ENCODE data around the gene TSPEAR. TPM values are rescaled to one million over a fixed set of nuclear protein-coding genes. Genes with fewer than 3 reads are reported as not detected.

The TSPEAR gene
- total RNA-seq, 2 experiments from 2014 or later: not detected

- no peaks in the 10 kb centered on the region for H3K9me3 ChIP-seq (ENCODE audit: low read length)
- H3K36me3 ChIP-seq (ENCODE audit: insufficient read depth, low read length): no peaks in the 10 kb centered on the region
- no TSS peak for BruUV-seq (replicated peaks)
- no peak overlapping the region for H3K4me2 ChIP-seq (ENCODE audit: low read length)
- intact Hi-C loops (cut with micrococcal nuclease; ENCODE audit: unreplicated experiment): no loop called here
- ChIA-PET CTCF (ENCODE audit: unreplicated experiment) (no interaction called here), POLR2A (no interaction called here)
- no peaks in the 10 kb centered on the region for H3K4me1 ChIP-seq (ENCODE audit: insufficient read depth, low read length, poor library complexity, severe bottlenecking)
- no peak overlapping the region for H3K4me3 ChIP-seq (ENCODE audit: low read depth, low read length, poor library complexity, severe bottlenecking)
- H3K9me2 ChIP-seq (ENCODE audit: insufficient read depth, low read length): no peaks in the 10 kb centered on the region
- H3K27ac ChIP-seq (ENCODE audit: low read depth, low read length, poor library complexity, severe bottlenecking): no peak overlapping the region
- DNase-seq (ENCODE audit: low spot score): no peak
- TF ChIP-seq EZH2phosphoT487 (IDR thresholded peaks at IDR 0.05; ENCODE audit: borderline replicate concordance, low read depth, low read length): no peak
- no peak for TF ChIP-seq CTCF (conservative IDR thresholded peaks at IDR 0.05; ENCODE audit: low read length)
- H3K79me2 ChIP-seq (ENCODE audit: insufficient read depth, low read depth, low read length): no peaks in the 10 kb centered on the region
- no peaks in the 10 kb centered on the region for H4K20me1 ChIP-seq (ENCODE audit: insufficient read depth, low read length)
- H2AFZ ChIP-seq (ENCODE audit: low read length): no peak overlapping the region
Measured at GRCh38 chr21:44595524-44595923, 115.8 kb downstream of the TSPEAR start.

GRCh38 chr21:44594406-44594916 is 116.9 kb downstream of the TSPEAR start:
- Histone ChIP-seq H3K27ac (ENCODE audit: low read depth, low read length, poor library complexity, severe bottlenecking) (no peak overlapping the region), H3K4me3 (ENCODE audit: low read depth, low read length, poor library complexity, severe bottlenecking) (no peak overlapping the region), H2AFZ (ENCODE audit: low read length) (no peak overlapping the region), H3K4me2 (ENCODE audit: low read length) (no peak overlapping the region), H4K20me1 (ENCODE audit: insufficient read depth, low read length) (no peaks in the 10 kb centered on the region), H3K79me2 (ENCODE audit: insufficient read depth, low read depth, low read length) (no peaks in the 10 kb centered on the region), H3K4me1 (ENCODE audit: insufficient read depth, low read length, poor library complexity, severe bottlenecking) (no peaks in the 10 kb centered on the region), H3K9me2 (ENCODE audit: insufficient read depth, low read length) (no peaks in the 10 kb centered on the region), H3K36me3 (ENCODE audit: insufficient read depth, low read length) (no peaks in the 10 kb centered on the region), H3K9me3 (ENCODE audit: low read length) (no peaks in the 10 kb centered on the region)
- no TSS peak for BruUV-seq (replicated peaks)
- ChIA-PET POLR2A (interaction anchor here (0.7 kb wide), 2 partner anchors 17 to 107 kb away, joined by 3 to 8 read pairs; no protein-coding TSS in a partner anchor), CTCF (ENCODE audit: unreplicated experiment) (no interaction called here)
- intact Hi-C loops (cut with micrococcal nuclease; ENCODE audit: unreplicated experiment): no loop called here
- no peak for DNase-seq (ENCODE audit: low spot score)
- TF ChIP-seq CTCF (conservative IDR thresholded peaks at IDR 0.05; ENCODE audit: low read length) (no peak), EZH2phosphoT487 (IDR thresholded peaks at IDR 0.05; ENCODE audit: borderline replicate concordance, low read depth, low read length) (no peak)

GRCh38 chr21:44593598-44594405 is 117.6 kb downstream of the TSPEAR start:
- Histone ChIP-seq H3K9me2 (ENCODE audit: insufficient read depth, low read length) (no peaks in the 10 kb centered on the region), H3K79me2 (ENCODE audit: insufficient read depth, low read depth, low read length) (no peaks in the 10 kb centered on the region), H3K36me3 (ENCODE audit: insufficient read depth, low read length) (no peaks in the 10 kb centered on the region), H3K4me1 (ENCODE audit: insufficient read depth, low read length, poor library complexity, severe bottlenecking) (no peaks in the 10 kb centered on the region), H3K4me2 (ENCODE audit: low read length) (no peak overlapping the region), H2AFZ (ENCODE audit: low read length) (no peak overlapping the region), H3K9me3 (ENCODE audit: low read length) (no peaks in the 10 kb centered on the region), H3K4me3 (ENCODE audit: low read depth, low read length, poor library complexity, severe bottlenecking) (no peak overlapping the region), H4K20me1 (ENCODE audit: insufficient read depth, low read length) (no peaks in the 10 kb centered on the region), H3K27ac (ENCODE audit: low read depth, low read length, poor library complexity, severe bottlenecking) (no peak overlapping the region)
- no peak for DNase-seq (ENCODE audit: low spot score)
- TF ChIP-seq EZH2phosphoT487 (IDR thresholded peaks at IDR 0.05; ENCODE audit: borderline replicate concordance, low read depth, low read length) (no peak), CTCF (conservative IDR thresholded peaks at IDR 0.05; ENCODE audit: low read length) (no peak)
- no TSS peak for BruUV-seq (replicated peaks)
- POLR2A ChIA-PET: no interaction called here
- intact Hi-C loops (cut with micrococcal nuclease; ENCODE audit: unreplicated experiment): no loop called here
- CTCF ChIA-PET (ENCODE audit: unreplicated experiment): no interaction called here

Data from OCI-LY7 (cell line).